GM19372 (cell line): Measurements from ENCODE around the gene NDRG4.

Experiments used
- ATAC-seq: cut with Tn5 transposase; IDR thresholded peaks from one replicate; pipeline ENCODE4 v1.9.1; 2021; ENCODE audit warnings: mild to moderate bottlenecking, low read depth, moderate library complexity; ENCODE audit not compliant: unreplicated experiment

NDRG4 gene

GRCh38 chr16:58508671-58509251 lies 8.8 kb downstream of the NDRG4 start:
- ATAC-seq: no peak

GRCh38 chr16:58509256-58510096 lies 9.5 kb downstream of the NDRG4 start:
- no peak for ATAC-seq

DNA sequence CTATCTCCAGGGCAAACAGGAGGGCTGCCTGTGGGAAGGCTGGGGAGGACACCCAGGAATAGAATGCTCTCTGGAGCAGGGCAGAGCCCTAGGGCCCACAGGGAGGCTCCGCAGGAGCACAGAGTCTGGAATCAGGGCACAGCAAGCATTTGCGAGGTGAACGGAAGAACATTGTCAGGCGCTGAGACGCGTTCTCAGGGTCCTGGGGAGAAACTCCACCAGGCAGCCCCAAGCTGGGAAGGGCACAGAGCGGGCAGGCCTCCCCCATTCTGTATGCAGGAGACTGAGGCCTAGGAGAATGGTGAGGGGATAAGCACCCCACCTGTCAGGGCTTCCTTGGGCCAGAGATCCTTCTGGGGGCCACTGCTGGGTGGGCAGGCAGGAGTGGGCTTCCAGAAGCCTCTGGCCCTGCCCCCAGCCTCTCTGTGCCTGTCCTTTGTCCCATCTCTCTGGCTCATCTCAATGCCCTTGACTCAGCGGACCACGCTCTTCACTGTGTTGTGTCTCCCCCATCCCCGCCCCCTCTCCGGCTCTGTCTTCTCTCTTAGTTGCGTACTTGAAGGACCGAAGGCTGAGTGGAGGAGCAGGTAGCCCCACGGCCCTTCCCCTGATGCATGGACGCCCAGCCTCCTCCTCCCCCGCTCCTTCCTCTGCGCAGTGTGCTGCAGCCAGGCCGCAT lies 10.3 kb downstream of the NDRG4 start:
- no peak for ATAC-seq

DNA sequence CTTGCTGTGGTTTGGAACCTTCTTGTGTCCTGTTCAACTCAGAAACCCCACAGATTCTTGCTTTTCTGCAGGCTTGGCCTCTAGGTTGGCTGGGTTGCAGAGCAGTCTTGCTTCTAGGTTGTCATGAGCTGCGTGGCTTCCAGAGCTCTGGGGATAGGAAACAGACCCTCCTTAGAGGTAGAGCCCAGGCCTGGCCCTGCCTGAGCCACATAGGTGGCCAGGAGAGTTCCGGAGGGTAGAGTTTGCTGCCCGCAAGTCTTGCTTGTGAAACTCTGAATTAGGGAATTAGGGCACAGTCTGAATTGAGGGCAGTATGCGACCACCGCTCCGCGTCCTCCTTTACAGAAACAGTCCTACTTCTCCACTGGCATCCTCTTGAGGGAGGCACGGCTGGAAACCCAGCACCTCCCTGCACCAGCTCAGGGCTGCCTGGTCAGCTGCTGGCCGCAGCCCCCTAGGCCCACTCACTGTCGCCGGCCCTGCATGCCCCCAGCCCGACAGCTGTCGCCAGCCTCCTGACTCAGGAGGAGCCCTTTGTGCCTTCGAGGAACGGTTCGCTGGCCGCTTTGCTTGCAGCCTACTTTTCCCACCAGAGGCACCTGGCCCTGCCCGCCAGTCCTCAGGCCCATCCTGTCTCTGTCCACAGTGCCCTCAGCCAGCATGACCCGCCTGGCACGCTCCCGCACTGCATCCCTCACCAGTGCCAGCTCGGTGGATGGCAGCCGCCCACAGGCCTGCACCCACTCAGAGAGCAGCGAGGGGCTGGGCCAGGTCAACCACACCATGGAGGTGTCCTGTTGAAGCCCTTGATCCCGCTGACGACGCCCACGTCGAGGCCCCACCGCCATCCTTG lies 11.1 kb downstream of the NDRG4 start:
- no peak for ATAC-seq

GRCh38 chr16:58511933-58512815 lies 12.2 kb downstream of the NDRG4 start:
- ATAC-seq: peak; percentile 42

DNA sequence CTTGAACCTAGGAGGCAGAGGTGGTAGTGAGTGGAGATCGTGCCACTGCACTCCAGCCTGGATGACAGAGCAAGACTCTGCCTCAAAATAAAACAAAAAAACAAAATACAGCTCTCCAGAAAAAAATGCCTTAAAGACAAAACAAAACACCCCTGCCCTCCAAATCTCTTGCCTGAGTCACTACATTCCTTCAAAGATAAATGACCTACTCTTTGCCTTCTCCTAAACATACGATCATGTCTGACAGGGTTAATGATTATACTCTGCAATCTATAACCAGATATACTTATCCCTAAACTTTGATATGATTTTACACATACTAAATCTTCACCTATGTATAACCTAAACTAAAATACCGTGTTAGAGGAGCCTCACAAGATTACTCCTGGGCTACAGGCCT lies 13.9 kb downstream of the NDRG4 start:
- ATAC-seq: no peak

GRCh38 chr16:58515125-58515870 lies 15.4 kb downstream of the NDRG4 start, which contains the start of gene SETD6:
TSS of gene SETD6 (plus strand) at chr16:58515517. CDS start at chr16:58515538, 21 bp downstream.
- peak; percentile 75 for ATAC-seq

DNA sequence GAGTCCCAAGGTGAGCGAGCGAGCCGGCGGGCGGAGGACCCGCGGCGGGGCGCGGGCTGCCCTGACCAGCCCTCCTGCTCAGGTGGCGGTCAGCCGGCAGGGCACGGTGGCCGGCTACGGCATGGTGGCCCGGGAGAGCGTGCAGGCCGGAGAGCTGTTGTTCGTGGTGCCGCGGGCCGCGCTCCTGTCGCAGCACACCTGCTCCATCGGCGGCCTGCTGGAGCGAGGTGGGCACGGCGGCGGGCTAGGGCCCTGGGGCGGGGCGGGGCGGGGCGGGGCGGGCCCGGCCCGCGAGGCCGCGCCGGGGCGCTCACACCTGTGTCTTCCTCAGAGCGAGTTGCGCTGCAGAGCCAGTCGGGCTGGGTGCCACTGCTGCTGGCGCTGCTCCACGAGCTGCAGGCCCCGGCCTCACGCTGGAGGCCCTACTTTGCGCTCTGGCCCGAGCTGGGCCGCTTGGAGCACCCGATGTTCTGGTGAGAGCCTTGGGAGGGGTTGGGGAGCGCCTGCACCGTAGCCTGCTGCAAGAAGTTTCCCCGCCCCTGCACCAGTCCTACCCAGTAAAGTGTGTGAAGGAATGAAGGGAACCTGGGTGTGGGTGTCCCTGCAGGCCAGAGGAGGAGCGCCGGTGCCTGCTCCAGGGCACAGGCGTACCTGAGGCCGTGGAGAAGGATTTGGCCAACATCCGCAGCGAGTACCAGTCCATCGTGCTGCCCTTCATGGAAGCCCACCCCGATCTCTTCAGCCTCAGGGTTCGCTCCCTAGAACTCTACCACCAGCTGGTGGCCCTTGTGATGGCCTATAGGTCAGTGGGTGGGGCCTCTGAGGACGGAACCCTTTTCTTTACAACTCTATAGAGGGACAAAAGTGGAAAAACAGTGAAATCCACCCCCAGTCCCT lies 16.2 kb downstream of the NDRG4 start:
- ATAC-seq: peak; percentile 38

GRCh38 chr16:58516768-58517107 lies 16.8 kb downstream of the NDRG4 start:
- no peak for ATAC-seq

- no peak for ATAC-seq
These were observed 18.4 kb downstream of the NDRG4 start for GRCh38 chr16:58518083-58518979.

DNA sequence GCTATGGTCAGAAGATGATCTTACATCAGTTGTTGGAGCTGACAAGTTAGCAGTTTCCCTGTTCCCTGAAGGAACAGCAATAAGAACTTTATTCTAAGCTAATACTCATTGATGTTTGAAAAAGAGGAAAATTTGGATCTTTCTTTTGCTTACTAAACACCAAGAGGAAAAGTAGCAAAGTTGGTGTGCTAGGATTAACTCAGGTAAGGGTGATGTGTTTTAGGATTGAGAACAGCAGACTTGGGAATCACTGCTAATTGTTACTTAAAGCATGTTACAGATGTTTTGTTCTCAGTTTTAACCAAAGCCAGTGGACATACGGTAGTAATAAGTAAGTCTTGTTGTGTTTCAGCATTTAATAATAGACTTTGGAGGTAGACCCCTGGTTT lies 19.0 kb downstream of the NDRG4 start:
- ATAC-seq: no peak

DNA sequence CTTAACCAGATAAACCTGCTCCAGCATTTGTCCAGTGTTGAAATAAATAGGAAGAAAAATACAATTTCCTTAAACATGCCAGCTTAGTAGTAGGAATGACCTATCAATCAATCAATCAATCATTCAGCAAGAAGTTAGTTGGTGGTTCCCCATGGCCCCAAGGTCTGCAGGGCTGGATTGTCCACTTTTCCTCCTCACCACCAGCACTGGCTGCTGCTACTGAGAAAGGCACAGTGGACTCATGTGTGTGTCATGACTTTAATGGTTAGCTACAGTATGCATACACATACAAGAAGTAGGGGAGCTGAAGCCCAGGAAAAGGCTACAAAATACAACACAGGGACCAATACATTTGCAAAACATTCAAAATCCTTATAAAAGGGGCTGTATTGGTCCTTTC lies 19.8 kb downstream of the NDRG4 start:
- no peak for ATAC-seq

DNA sequence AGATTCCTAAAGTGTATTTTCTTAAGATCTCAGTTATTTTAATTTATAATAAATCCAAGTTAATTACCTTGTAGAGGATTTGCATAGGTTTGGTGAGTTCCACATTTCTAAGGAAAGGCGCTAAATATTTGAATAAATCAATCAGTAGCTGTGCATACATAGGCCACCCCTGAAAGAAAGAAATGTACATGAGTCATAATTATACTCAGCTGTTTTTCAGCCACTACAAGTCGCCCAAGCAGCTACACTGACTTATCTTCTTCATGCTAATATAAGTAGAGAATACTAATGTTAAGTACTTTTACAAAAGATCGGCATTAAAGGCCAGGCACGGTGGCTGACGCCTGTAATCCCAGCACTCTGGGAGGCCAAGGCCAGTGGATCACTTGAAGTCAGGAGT lies 30.2 kb downstream of the NDRG4 start:
- no peak for ATAC-seq

DNA sequence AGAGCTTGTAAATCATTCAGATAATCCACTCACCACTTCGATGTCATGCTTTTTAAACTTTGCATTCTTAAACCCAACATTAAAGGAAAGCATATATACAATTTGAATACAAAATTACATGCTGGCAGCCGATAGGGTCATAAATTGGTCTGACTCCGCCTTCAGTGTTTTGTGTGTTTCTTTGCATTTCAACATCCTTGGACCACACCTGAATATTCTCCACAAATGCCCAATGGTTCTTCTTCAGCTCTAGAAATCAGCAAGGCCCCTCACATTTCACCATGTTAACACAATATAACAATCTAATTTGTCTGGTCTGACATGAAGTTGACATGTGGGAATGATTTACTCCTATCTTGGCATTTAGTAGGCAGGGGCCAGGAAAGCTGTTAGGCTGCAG lies 32.5 kb downstream of the NDRG4 start:
- no peak for ATAC-seq

- no peak for ATAC-seq
These were observed 34.0 kb downstream of the NDRG4 start for GRCh38 chr16:58533751-58534470.

DNA sequence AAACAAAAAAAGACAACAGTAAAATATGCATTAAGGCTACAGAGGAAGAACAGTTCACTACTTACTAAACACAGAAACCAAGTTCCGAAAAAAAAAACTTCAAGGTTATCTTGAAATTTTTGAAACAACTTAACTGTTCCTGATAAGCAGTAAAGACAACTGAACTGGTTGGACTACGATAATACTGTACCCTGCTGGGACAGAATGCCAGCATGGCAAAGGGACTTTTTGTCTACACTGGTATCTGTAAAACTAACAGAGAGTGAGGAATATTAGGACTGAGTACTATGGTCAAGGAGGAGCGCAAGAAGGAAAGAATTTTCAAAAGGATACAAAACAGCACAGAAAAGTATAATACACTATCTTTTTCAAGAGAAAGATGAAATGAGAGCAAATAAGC lies 35.2 kb downstream of the NDRG4 start:
- no peak for ATAC-seq
